Spinal cord (tissue), 10 donors: ENCODE data around the gene LEPROT. TPM values are rescaled to one million over a fixed set of nuclear protein-coding genes. Genes with fewer than 3 reads are reported as not detected.

ENCODE experiments used
- DNase-seq, 6 donors: peaks; one replicate each; pipeline versions ENCODE4 v3.0.0 to v3.0.0-alpha.2; 2013 to 2015; ENCODE audit warnings: low spot score in 6 of 6, low read depth in 4 of 6
- H3K27ac ChIP-seq: one replicate; pipeline ENCODE4 v1.5.1; 2013; ENCODE audit warnings: low read depth, low read length, control low read depth
- H3K27me3 ChIP-seq: one replicate; pipeline ENCODE4 v1.6.1; 2013; ENCODE audit warnings: low read length; ENCODE audit not compliant: control insufficient read depth, insufficient read depth
- H3K36me3 ChIP-seq: one replicate; pipeline ENCODE4 v1.6.1; 2013; ENCODE audit warnings: low read length; ENCODE audit not compliant: control insufficient read depth, insufficient read depth
- H3K4me1 ChIP-seq: one replicate; pipeline ENCODE4 v1.6.1; 2013; ENCODE audit warnings: low read length; ENCODE audit not compliant: control insufficient read depth, insufficient read depth
- H3K4me3 ChIP-seq: one replicate; pipeline ENCODE4 v1.5.1; 2013; ENCODE audit warnings: low read depth, low read length, control low read depth
- H3K9me3 ChIP-seq: one replicate; pipeline ENCODE4 v1.6.1; 2013; ENCODE audit warnings: low read length; ENCODE audit not compliant: control insufficient read depth, insufficient read depth
- WGBS: methylation state at CpG from one replicate; pipeline ENCODE4 v1.1.5; 2013; ENCODE audit warnings: missing lambda C conversion rate; ENCODE audit not compliant: insufficient coverage; 5-methylcytosine and 5-hydroxymethylcytosine counted together
- polyA plus RNA-seq, 2 donors: library from polyadenylated mRNA; unstranded; fragments of 120-200 nt; gene quantifications; one replicate each; pipeline ENCODE4 v1.2.1, GENCODE V29; 2013; ENCODE audit not compliant: insufficient read length in 2 of 2
- total RNA-seq, 2 donors: library from RNA; depleted of rRNA in 1 of 2; stranded (reverse); fragments of 120-200 nt in 1 of 2; fragments of >200 nt in 1 of 2; gene quantifications; one replicate each; pipeline versions ENCODE4 v1.2.3 to v1.2.4, GENCODE V29; 2013 to 2014
- donor health status: healthy.

LEPROT gene
- total and polyA plus RNA-seq, 4 donors = 49.8 to 82.6 (median 62.5) TPM

- Histone ChIP-seq H3K9me3 (no peaks in the 10 kb centered on the region), H3K27me3 (no peaks in the 10 kb centered on the region), H3K4me1 (no peaks in the 10 kb centered on the region), H3K4me3 (no peak overlapping the region), H3K27ac (no peak overlapping the region), H3K36me3 (no peaks in the 10 kb centered on the region)
- WGBS = 88% methylated on average over 1 of the region's 8 CpGs
- no peak for DNase-seq
Observed at GRCh38 chr1:65432918-65433317, 12.4 kb downstream of the LEPROT start.

GRCh38 chr1:65434255-65434654 lies 13.8 kb downstream of the LEPROT start:
- H3K27ac ChIP-seq = no peak overlapping the region
- no CpG with 5 or more reads among the region's 1 CpG for WGBS
- H3K27me3 ChIP-seq = no peaks in the 10 kb centered on the region
- H3K9me3 ChIP-seq = no peaks in the 10 kb centered on the region
- no peaks in the 10 kb centered on the region for H3K36me3 ChIP-seq
- H3K4me1 ChIP-seq = no peaks in the 10 kb centered on the region
- no peak overlapping the region for H3K4me3 ChIP-seq
- no peak for DNase-seq

GRCh38 chr1:65434760-65435159 lies 14.3 kb downstream of the LEPROT start:
- no CpG with 5 or more reads among the region's 3 CpGs for WGBS

GRCh38 chr1:65435987-65436386 lies 15.5 kb downstream of the LEPROT start:
- H3K4me1 ChIP-seq = no peaks in the 10 kb centered on the region
- H3K36me3 ChIP-seq = no peaks in the 10 kb centered on the region
- no peak overlapping the region for H3K27ac ChIP-seq
- DNase-seq = peak in 1 of 6 donors; percentile 37
- H3K27me3 ChIP-seq = no peaks in the 10 kb centered on the region
- WGBS = 58% methylated on average over 2 of the region's 2 CpGs
- H3K4me3 ChIP-seq = no peak overlapping the region
- H3K9me3 ChIP-seq = no peaks in the 10 kb centered on the region

More at GRCh38 chr1:65434760-65435159, 14.3 kb downstream of the LEPROT start:
- Histone ChIP-seq H3K9me3 (no peaks in the 10 kb centered on the region), H3K36me3 (no peaks in the 10 kb centered on the region), H3K27ac (no peak overlapping the region), H3K27me3 (no peaks in the 10 kb centered on the region), H3K4me1 (no peaks in the 10 kb centered on the region), H3K4me3 (no peak overlapping the region)
- no peak for DNase-seq

- Histone ChIP-seq H3K27ac (no peak overlapping the region), H3K9me3 (no peaks in the 10 kb centered on the region), H3K36me3 (no peaks in the 10 kb centered on the region), H3K4me1 (no peaks in the 10 kb centered on the region), H3K4me3 (no peak overlapping the region), H3K27me3 (no peaks in the 10 kb centered on the region)
- DNase-seq = no peak
- WGBS = 98% methylated on average over 4 of the region's 7 CpGs
Observed at GRCh38 chr1:65437616-65438015, 17.1 kb downstream of the LEPROT start.

GRCh38 chr1:65440322-65440900 lies 19.9 kb downstream of the LEPROT start:
- no peaks in the 10 kb centered on the region for H3K9me3 ChIP-seq
- H3K36me3 ChIP-seq = no peaks in the 10 kb centered on the region
- H3K27me3 ChIP-seq = no peaks in the 10 kb centered on the region
- H3K27ac ChIP-seq = no peak overlapping the region
- no peak overlapping the region for H3K4me3 ChIP-seq
- WGBS = 84% methylated on average over 9 of the region's 12 CpGs
- H3K4me1 ChIP-seq = no peaks in the 10 kb centered on the region
- DNase-seq = no peak

GRCh38 chr1:65440915-65441314 lies 20.4 kb downstream of the LEPROT start:
- Histone ChIP-seq H3K4me1 (no peaks in the 10 kb centered on the region), H3K4me3 (no peak overlapping the region), H3K27me3 (no peaks in the 10 kb centered on the region), H3K36me3 (no peaks in the 10 kb centered on the region), H3K9me3 (no peaks in the 10 kb centered on the region), H3K27ac (no peak overlapping the region)
- WGBS = no CpG with 5 or more reads among the region's 1 CpG
- peak in 1 of 6 donors; percentile 83 for DNase-seq

GRCh38 chr1:65441464-65441863 lies 21.0 kb downstream of the LEPROT start:
- no peak for DNase-seq
- Histone ChIP-seq H3K27ac (no peak overlapping the region), H3K9me3 (no peaks in the 10 kb centered on the region), H3K27me3 (no peaks in the 10 kb centered on the region), H3K4me3 (no peak overlapping the region), H3K4me1 (no peaks in the 10 kb centered on the region), H3K36me3 (no peaks in the 10 kb centered on the region)
- 65% methylated on average over 2 of the region's 3 CpGs for WGBS

GRCh38 chr1:65442442-65442841 lies 22.0 kb downstream of the LEPROT start:
- Histone ChIP-seq H3K27ac (no peak overlapping the region), H3K36me3 (no peaks in the 10 kb centered on the region), H3K4me1 (no peaks in the 10 kb centered on the region), H3K4me3 (no peak overlapping the region), H3K27me3 (no peaks in the 10 kb centered on the region), H3K9me3 (no peaks in the 10 kb centered on the region)
- WGBS = 80% methylated on average over 1 of the region's 1 CpG
- DNase-seq = no peak

- no peak for DNase-seq
- Histone ChIP-seq H3K27me3 (no peaks in the 10 kb centered on the region), H3K27ac (no peak overlapping the region), H3K9me3 (no peaks in the 10 kb centered on the region), H3K4me3 (no peak overlapping the region), H3K36me3 (no peaks in the 10 kb centered on the region), H3K4me1 (no peaks in the 10 kb centered on the region)
- no CpG with 5 or more reads among the region's 2 CpGs for WGBS
Observed at GRCh38 chr1:65443647-65444046, 23.2 kb downstream of the LEPROT start.
